GM21381 (cell line): ENCODE results near the gene HMCN1.

Experiments used
- ATAC-seq: cut with Tn5 transposase; IDR thresholded peaks from one replicate; pipeline ENCODE4 v1.9.1; 2021; ENCODE audit warnings: mild to moderate bottlenecking, moderate library complexity; ENCODE audit not compliant: unreplicated experiment

The HMCN1 gene

GRCh38 chr1:185895208-185895900 lies 161.2 kb downstream of the HMCN1 start:
- no peak for ATAC-seq

- no peak for ATAC-seq
Observed at GRCh38 chr1:185896863-185897262, 162.7 kb downstream of the HMCN1 start.

GRCh38 chr1:185906186-185906585 lies 172.0 kb downstream of the HMCN1 start:
- no peak for ATAC-seq

- ATAC-seq, result no peak
Observed at GRCh38 chr1:185907246-185907645, 173.1 kb downstream of the HMCN1 start.

GRCh38 chr1:185911978-185912377 lies 177.8 kb downstream of the HMCN1 start:
- ATAC-seq, result no peak

GRCh38 chr1:185912504-185912903 lies 178.3 kb downstream of the HMCN1 start:
- ATAC-seq, result no peak

- no peak for ATAC-seq
Observed at GRCh38 chr1:185914089-185914488, 179.9 kb downstream of the HMCN1 start.

GRCh38 chr1:185916861-185917260 lies 182.7 kb downstream of the HMCN1 start:
- no peak for ATAC-seq

GRCh38 chr1:185917646-185918045 lies 183.5 kb downstream of the HMCN1 start:
- ATAC-seq, result no peak

- no peak for ATAC-seq
Observed at GRCh38 chr1:185920602-185921001, 186.4 kb downstream of the HMCN1 start.

- ATAC-seq, result no peak
Observed at GRCh38 chr1:185921636-185922035, 187.4 kb downstream of the HMCN1 start.

GRCh38 chr1:185926588-185926987 lies 192.4 kb downstream of the HMCN1 start:
- no peak for ATAC-seq

- no peak for ATAC-seq
Observed at GRCh38 chr1:185929776-185930175, 195.6 kb downstream of the HMCN1 start.

GRCh38 chr1:185931438-185931837 lies 197.2 kb downstream of the HMCN1 start:
- ATAC-seq, result no peak

- no peak for ATAC-seq
Observed at GRCh38 chr1:185933580-185933979, 199.4 kb downstream of the HMCN1 start.

- no peak for ATAC-seq
Observed at GRCh38 chr1:185934476-185935189, 200.4 kb downstream of the HMCN1 start.

- no peak for ATAC-seq
Observed at GRCh38 chr1:185935360-185935759, 201.2 kb downstream of the HMCN1 start.

GRCh38 chr1:185936641-185937040 lies 202.4 kb downstream of the HMCN1 start:
- ATAC-seq, result no peak

GRCh38 chr1:185938396-185938795 lies 204.2 kb downstream of the HMCN1 start:
- ATAC-seq, result no peak

GRCh38 chr1:185939142-185939541 lies 205.0 kb downstream of the HMCN1 start:
- no peak for ATAC-seq

- ATAC-seq, result no peak
Observed at GRCh38 chr1:185942961-185943360, 208.8 kb downstream of the HMCN1 start.

GRCh38 chr1:185956881-185957280 lies 222.7 kb downstream of the HMCN1 start:
- no peak for ATAC-seq
